WTC11 (cell line): ENCODE results near the gene MYO16. TPM values are rescaled to one million over a fixed set of nuclear protein-coding genes. Genes with fewer than 3 reads are reported as not detected.

Source experiments
- ATAC-seq: fragments of 200-7000 bp; cut with Tn5 transposase; 2 replicates; pipeline ENCODE4 v1.10.0; 2021; ENCODE audit warnings: mild to moderate bottlenecking, moderate library complexity
- CTCF ChIA-PET: fragments of 300-600 bp; sonication (Branson Sonifier 250); formaldehyde crosslinking; loops from one replicate; lab custom pipeline; 2021; ENCODE audit warnings: antibody characterized with exemption; lab: Charles Lee
- POLR2A ChIA-PET: fragments of 350-600 bp; sonication (Branson Sonifier 250); formaldehyde crosslinking; loops from one replicate; lab custom pipeline; 2021; ENCODE audit warnings: antibody characterized with exemption; lab: Charles Lee
- DNase-seq: peaks from one replicate; pipeline ENCODE4 v3.0.0; 2021; ENCODE audit warnings: low spot score
- H3K27ac Mint-ChIP-seq: 2 replicates; pipeline ENCODE4 v1.8.0; 2021; ENCODE audit warnings: mixed read lengths
- H3K27me3 Mint-ChIP-seq: 2 replicates; pipeline ENCODE4 v1.8.0; 2021; ENCODE audit warnings: low read depth, mild to moderate bottlenecking, moderate library complexity, mixed read lengths
- H3K36me3 Mint-ChIP-seq: 2 replicates; pipeline ENCODE4 v1.8.0; 2021; ENCODE audit warnings: mixed read lengths
- H3K4me1 Mint-ChIP-seq: 2 replicates; pipeline ENCODE4 v1.8.0; 2022; ENCODE audit warnings: mixed read lengths
- H3K4me3 Mint-ChIP-seq: 2 replicates; pipeline ENCODE4 v1.8.0; 2021; ENCODE audit warnings: mild to moderate bottlenecking, moderate library complexity, mixed read lengths
- H3K9me3 Mint-ChIP-seq: 2 replicates; pipeline ENCODE4 v1.8.0; 2021; ENCODE audit warnings: mixed read lengths
- AFF4 ChIP-seq: sonication (generic); formaldehyde crosslinking; IDR thresholded peaks from 2 replicates; pipeline ENCODE4 v1.8.1; 2023; ENCODE audit warnings: mild to moderate bottlenecking, missing genetic modification reagents, borderline replicate concordance
- ATF3 ChIP-seq: sonication (generic); formaldehyde crosslinking; conservative IDR thresholded peaks from 2 replicates; pipeline ENCODE4 v1.8.1; 2022; ENCODE audit warnings: mild to moderate bottlenecking, missing genetic modification reagents
- ATF6 ChIP-seq: sonication (generic); formaldehyde crosslinking; IDR thresholded peaks from 2 replicates; pipeline ENCODE4 v1.8.1; 2023; ENCODE audit warnings: mild to moderate bottlenecking, missing genetic modification reagents
- CREM ChIP-seq: sonication (generic); formaldehyde crosslinking; IDR thresholded peaks from 2 replicates; pipeline ENCODE4 v1.8.1; 2022; ENCODE audit warnings: mild to moderate bottlenecking, missing genetic modification reagents, moderate library complexity
- ELF4 ChIP-seq: sonication (generic); formaldehyde crosslinking; IDR thresholded peaks from 2 replicates; pipeline ENCODE4 v1.8.1; 2022; ENCODE audit warnings: low read depth, mild to moderate bottlenecking, moderate library complexity, missing genetic modification reagents
- ESRRA ChIP-seq: sonication (generic); formaldehyde crosslinking; IDR thresholded peaks from 2 replicates; pipeline ENCODE4 v1.8.1; 2022; ENCODE audit warnings: mild to moderate bottlenecking, missing genetic modification reagents, borderline replicate concordance
- FOXJ3 ChIP-seq: sonication (generic); formaldehyde crosslinking; IDR thresholded peaks from 2 replicates; pipeline ENCODE4 v1.9.0; 2021; ENCODE audit warnings: missing genetic modification reagents, mild to moderate bottlenecking, borderline replicate concordance
- FOXK1 ChIP-seq: sonication (generic); formaldehyde crosslinking; IDR thresholded peaks from 2 replicates; pipeline ENCODE4 v1.8.0; 2022; ENCODE audit warnings: mild to moderate bottlenecking, moderate library complexity, missing genetic modification reagents
- FOXP4 ChIP-seq: sonication (generic); formaldehyde crosslinking; IDR thresholded peaks from 2 replicates; pipeline ENCODE4 v1.8.0; 2022; ENCODE audit warnings: mild to moderate bottlenecking, missing genetic modification reagents
- JAZF1 ChIP-seq: fragments of 250-450 bp; sonication (Bioruptor Pico); IDR thresholded peaks from 2 replicates; pipeline ENCODE4 v1.9.0; 2021; ENCODE audit warnings: moderate library complexity, mild to moderate bottlenecking, inconsistent platforms
- KAT7 ChIP-seq: sonication (generic); formaldehyde crosslinking; IDR thresholded peaks from 2 replicates; pipeline ENCODE4 v1.8.1; 2023; ENCODE audit warnings: missing genetic modification reagents, mild to moderate bottlenecking, borderline replicate concordance
- SMAD3 ChIP-seq: sonication (generic); formaldehyde crosslinking; IDR thresholded peaks from 2 replicates; pipeline ENCODE4 v1.8.0; 2022; ENCODE audit warnings: missing genetic modification reagents, mild to moderate bottlenecking, borderline replicate concordance
- TCF7 ChIP-seq: sonication (generic); formaldehyde crosslinking; IDR thresholded peaks from 2 replicates; pipeline ENCODE4 v1.8.0; 2022; ENCODE audit warnings: mild to moderate bottlenecking, low read depth, missing genetic modification reagents, moderate library complexity
- TEAD1 ChIP-seq: sonication (generic); formaldehyde crosslinking; IDR thresholded peaks from 2 replicates; pipeline ENCODE4 v1.8.0; 2022; ENCODE audit warnings: mild to moderate bottlenecking, missing genetic modification reagents
- TEAD4 ChIP-seq: sonication (generic); formaldehyde crosslinking; IDR thresholded peaks from 2 replicates; pipeline ENCODE4 v1.8.0; 2022; ENCODE audit warnings: mild to moderate bottlenecking, missing genetic modification reagents
- USF2 ChIP-seq: sonication (generic); formaldehyde crosslinking; IDR thresholded peaks from 2 replicates; pipeline ENCODE4 v1.8.1; 2023; ENCODE audit warnings: mild to moderate bottlenecking, missing genetic modification reagents, moderate library complexity
- ZNF263 ChIP-seq: sonication (generic); formaldehyde crosslinking; IDR thresholded peaks from 2 replicates; pipeline ENCODE4 v1.8.1; 2022; ENCODE audit warnings: low read depth, mild to moderate bottlenecking, moderate library complexity, missing genetic modification reagents
- ZNF671 ChIP-seq: fragments of 250-450 bp; sonication (Bioruptor Pico); IDR thresholded peaks from 2 replicates; pipeline ENCODE4 v1.8.0; 2021; ENCODE audit warnings: mild to moderate bottlenecking
- total RNA-seq: library from RNA; stranded (reverse); gene quantifications from 3 replicates; pipeline ENCODE4 v1.2.3, GENCODE V29; 2021
- TF ChIP-seq, protein P1 (sequence below): sonication (generic); formaldehyde crosslinking; conservative IDR thresholded peaks from 2 replicates; pipeline ENCODE4 v1.8.1; 2023; ENCODE audit warnings: mild to moderate bottlenecking, low read depth, missing genetic modification reagents, moderate library complexity
- TF ChIP-seq, protein P2 (sequence below): sonication (generic); formaldehyde crosslinking; IDR thresholded peaks from 2 replicates; pipeline ENCODE4 v1.8.1; 2022; ENCODE audit warnings: low read depth, missing genetic modification reagents, borderline replicate concordance

MYO16 gene
- total RNA-seq, 1 experiment from 2014 or later, result 0.09 TPM

- Mint-ChIP-seq H3K4me3 (no peak overlapping the region), H3K36me3 (peaks cover 11% of the 10 kb centered on the region), H3K9me3 (peaks cover 56% of the 10 kb centered on the region), H3K27me3 (no peaks in the 10 kb centered on the region)
- TF ChIP-seq TCF7 (CRISPR knock-in tag) (no peak), AFF4 (no peak), CREM (CRISPR knock-in tag) (no peak), FOXJ3 (no peak)
- TF ChIP-seq, all 79 proteins: peak for 0
- ATAC-seq (no peak), DNase-seq (no peak)
- ChIA-PET CTCF (no interaction called here), POLR2A (no interaction called here)
- H3K4me1 Mint-ChIP-seq, result no peaks in the 10 kb centered on the region
- H3K27ac Mint-ChIP-seq, result no peak overlapping the region
Measured at GRCh38 chr13:109220631-109221030, 591.2 kb downstream of the MYO16 start.

DNA sequence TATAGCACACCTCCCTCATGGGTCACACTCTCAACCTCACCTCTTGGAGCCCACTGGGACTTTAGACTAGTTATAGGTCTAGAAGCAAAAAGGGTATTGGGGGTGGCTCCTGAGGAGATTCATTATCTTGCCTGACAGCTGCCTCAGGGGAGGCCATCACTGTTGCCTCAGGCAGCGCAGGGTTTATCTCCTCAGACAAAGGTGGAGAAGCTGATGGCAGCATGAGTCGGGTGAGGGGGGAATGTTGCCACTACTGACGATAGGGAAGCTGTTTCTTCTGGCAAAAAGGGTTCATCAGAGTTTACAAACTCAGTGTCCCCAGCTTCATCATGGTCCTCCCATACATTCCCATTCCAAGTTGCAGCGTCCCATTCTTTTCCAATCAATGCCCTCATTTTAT lies 594.6 kb downstream of the MYO16 start:
- Mint-ChIP-seq H3K4me3 (no peak overlapping the region), H3K4me1 (no peaks in the 10 kb centered on the region), H3K36me3 (peaks cover 11% of the 10 kb centered on the region), H3K9me3 (peaks cover 74% of the 10 kb centered on the region), H3K27ac (no peak overlapping the region), H3K27me3 (no peaks in the 10 kb centered on the region)
- ATAC-seq, result no peak
- TF ChIP-seq TEAD4 (CRISPR knock-in tag) (no peak), ELF4 (CRISPR knock-in tag) (no peak), FOXK1 (no peak), SMAD3 (CRISPR knock-in tag) (no peak)
- TF ChIP-seq, protein P1, sequence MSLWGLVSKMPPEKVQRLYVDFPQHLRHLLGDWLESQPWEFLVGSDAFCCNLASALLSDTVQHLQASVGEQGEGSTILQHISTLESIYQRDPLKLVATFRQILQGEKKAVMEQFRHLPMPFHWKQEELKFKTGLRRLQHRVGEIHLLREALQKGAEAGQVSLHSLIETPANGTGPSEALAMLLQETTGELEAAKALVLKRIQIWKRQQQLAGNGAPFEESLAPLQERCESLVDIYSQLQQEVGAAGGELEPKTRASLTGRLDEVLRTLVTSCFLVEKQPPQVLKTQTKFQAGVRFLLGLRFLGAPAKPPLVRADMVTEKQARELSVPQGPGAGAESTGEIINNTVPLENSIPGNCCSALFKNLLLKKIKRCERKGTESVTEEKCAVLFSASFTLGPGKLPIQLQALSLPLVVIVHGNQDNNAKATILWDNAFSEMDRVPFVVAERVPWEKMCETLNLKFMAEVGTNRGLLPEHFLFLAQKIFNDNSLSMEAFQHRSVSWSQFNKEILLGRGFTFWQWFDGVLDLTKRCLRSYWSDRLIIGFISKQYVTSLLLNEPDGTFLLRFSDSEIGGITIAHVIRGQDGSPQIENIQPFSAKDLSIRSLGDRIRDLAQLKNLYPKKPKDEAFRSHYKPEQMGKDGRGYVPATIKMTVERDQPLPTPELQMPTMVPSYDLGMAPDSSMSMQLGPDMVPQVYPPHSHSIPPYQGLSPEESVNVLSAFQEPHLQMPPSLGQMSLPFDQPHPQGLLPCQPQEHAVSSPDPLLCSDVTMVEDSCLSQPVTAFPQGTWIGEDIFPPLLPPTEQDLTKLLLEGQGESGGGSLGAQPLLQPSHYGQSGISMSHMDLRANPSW (CRISPR knock-in tag), result no peak
- no peak for DNase-seq
- CTCF ChIA-PET, result no interaction called here
- POLR2A ChIA-PET, result no interaction called here

GRCh38 chr13:109226631-109227030 lies 597.2 kb downstream of the MYO16 start:
- POLR2A ChIA-PET, result no interaction called here
- Mint-ChIP-seq H3K4me1 (no peaks in the 10 kb centered on the region), H3K27ac (no peak overlapping the region), H3K36me3 (peaks cover 22% of the 10 kb centered on the region), H3K4me3 (no peak overlapping the region), H3K27me3 (no peaks in the 10 kb centered on the region), H3K9me3 (peaks cover 65% of the 10 kb centered on the region)
- ATAC-seq, result no peak
- no peak for DNase-seq
- CTCF ChIA-PET, result no interaction called here
- TF ChIP-seq ZNF263 (no peak), SMAD3 (CRISPR knock-in tag) (no peak), FOXP4 (CRISPR knock-in tag) (no peak), ATF3 (CRISPR knock-in tag) (no peak), ATF6 (CRISPR knock-in tag) (no peak), TEAD1 (CRISPR knock-in tag) (no peak), ZNF671 (CRISPR knock-in tag) (no peak), KAT7 (CRISPR knock-in tag) (no peak), USF2 (CRISPR knock-in tag) (no peak), JAZF1 (no peak), ESRRA (CRISPR knock-in tag) (no peak)
- TF ChIP-seq, protein P2, sequence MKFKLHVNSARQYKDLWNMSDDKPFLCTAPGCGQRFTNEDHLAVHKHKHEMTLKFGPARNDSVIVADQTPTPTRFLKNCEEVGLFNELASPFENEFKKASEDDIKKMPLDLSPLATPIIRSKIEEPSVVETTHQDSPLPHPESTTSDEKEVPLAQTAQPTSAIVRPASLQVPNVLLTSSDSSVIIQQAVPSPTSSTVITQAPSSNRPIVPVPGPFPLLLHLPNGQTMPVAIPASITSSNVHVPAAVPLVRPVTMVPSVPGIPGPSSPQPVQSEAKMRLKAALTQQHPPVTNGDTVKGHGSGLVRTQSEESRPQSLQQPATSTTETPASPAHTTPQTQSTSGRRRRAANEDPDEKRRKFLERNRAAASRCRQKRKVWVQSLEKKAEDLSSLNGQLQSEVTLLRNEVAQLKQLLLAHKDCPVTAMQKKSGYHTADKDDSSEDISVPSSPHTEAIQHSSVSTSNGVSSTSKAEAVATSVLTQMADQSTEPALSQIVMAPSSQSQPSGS, result no peak
